SK-N-MC (cell line): Measurements from ENCODE around the gene CEBPZ.
A peak's percentile ranks its signal among the peaks of the same experiment; 100 is the strongest.

Experiments
- DNase-seq: peaks from one replicate; pipeline ENCODE4 v3.0.0-alpha.2; 2011; ENCODE audit warnings: low read depth, low spot score
- H3K27ac ChIP-seq: fragments of 200-600 bp; sonication (generic); 2 replicates; pipeline ENCODE4 v1.5.1; 2016; ENCODE audit warnings: mixed run types
- H3K36me3 ChIP-seq: fragments of 200-600 bp; sonication (generic); 2 replicates; pipeline ENCODE4 v1.6.1; 2017; ENCODE audit warnings: antibody characterized with exemption, low read length, mixed read lengths; ENCODE audit not compliant: insufficient read depth
- H3K4me3 ChIP-seq: fragments of 200-600 bp; sonication (generic); 2 replicates; pipeline ENCODE4 v1.5.1; 2016
- H3K9ac ChIP-seq: fragments of 200-600 bp; sonication (generic); 2 replicates; pipeline ENCODE4 v1.8.0; 2017; ENCODE audit warnings: mixed run types, mixed read lengths; ENCODE audit not compliant: insufficient read length
- H3K9me3 ChIP-seq: fragments of 200-600 bp; sonication (generic); 2 replicates; pipeline ENCODE4 v1.6.1; 2017; ENCODE audit warnings: low read depth, mild to moderate bottlenecking, antibody characterized with exemption, low read length, moderate library complexity, mixed read lengths
- EZH2 ChIP-seq: fragments of 200-600 bp; sonication (generic); IDR thresholded peaks from one replicate; pipeline ENCODE4 v1.6.1; 2017; ENCODE audit warnings: antibody characterized with exemption
- FOXP2 ChIP-seq: optimal IDR thresholded peaks from 2 replicates; pipeline ENCODE3; 2011; ENCODE audit warnings: mild to moderate bottlenecking, moderate library complexity; ENCODE audit not compliant: insufficient read depth; ENCODE audit errors: extremely low read length, control extremely low read depth
- POLR2AphosphoS5 ChIP-seq: IDR thresholded peaks from 2 replicates; pipeline ENCODE4 v1.6.1; 2012; ENCODE audit warnings: mild to moderate bottlenecking, low read depth, low read length, borderline replicate concordance

Gene CEBPZ

DNA sequence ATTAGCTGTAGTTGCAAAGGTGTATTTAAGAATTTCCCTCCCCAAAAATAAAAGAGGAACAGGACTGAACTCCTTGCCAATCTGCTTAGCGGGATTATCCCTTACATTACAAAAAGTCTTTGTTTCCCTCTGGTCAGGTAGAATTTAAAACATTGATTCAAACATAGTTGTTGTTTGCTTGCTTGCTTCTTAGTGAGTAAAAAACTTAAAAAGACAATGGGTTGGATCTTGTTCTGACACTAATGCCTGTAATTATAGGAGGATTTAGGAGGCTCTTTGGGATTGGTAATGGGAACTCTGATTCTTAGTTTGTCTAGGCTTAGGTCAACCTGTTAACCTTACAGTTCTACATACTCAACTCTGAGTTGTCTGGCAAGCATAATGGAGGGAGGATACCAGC, 38.8 kb downstream of the CEBPZ start:
- Histone ChIP-seq H3K4me3 (no peak overlapping the region), H3K9ac (no peak overlapping the region), H3K9me3 (no peaks in the 10 kb centered on the region), H3K27ac (no peak overlapping the region), H3K36me3 (no peaks in the 10 kb centered on the region)
- TF ChIP-seq POLR2AphosphoS5 (no peak), FOXP2 (no peak), EZH2 (no peak)
- DNase-seq: no peak

DNA sequence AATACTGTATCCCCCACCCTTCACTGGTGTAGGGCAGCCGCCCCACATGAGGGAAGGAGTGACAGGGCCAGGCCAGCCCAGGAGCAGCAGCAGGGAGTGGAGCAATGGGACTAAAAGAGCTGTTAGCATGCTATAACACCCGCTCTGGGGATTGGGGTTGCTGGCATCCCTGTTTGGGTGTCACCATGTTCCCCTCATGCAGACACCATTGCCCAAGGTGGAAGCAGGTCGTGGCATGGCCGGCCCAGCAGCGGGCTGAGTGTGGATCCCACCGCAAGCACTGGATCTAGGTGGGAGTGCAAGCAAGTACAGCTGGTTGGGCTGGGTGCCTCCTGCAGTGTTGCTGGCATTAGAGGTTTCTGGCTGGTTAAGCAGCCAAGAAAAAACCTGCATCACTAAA, 39.6 kb downstream of the CEBPZ start:
- Histone ChIP-seq H3K9ac (no peak overlapping the region), H3K4me3 (no peak overlapping the region), H3K27ac (no peak overlapping the region), H3K36me3 (no peaks in the 10 kb centered on the region), H3K9me3 (no peaks in the 10 kb centered on the region)
- DNase-seq: no peak
- no peak for TF ChIP-seq POLR2AphosphoS5
- TF ChIP-seq EZH2: no peak
- no peak for TF ChIP-seq FOXP2

DNA sequence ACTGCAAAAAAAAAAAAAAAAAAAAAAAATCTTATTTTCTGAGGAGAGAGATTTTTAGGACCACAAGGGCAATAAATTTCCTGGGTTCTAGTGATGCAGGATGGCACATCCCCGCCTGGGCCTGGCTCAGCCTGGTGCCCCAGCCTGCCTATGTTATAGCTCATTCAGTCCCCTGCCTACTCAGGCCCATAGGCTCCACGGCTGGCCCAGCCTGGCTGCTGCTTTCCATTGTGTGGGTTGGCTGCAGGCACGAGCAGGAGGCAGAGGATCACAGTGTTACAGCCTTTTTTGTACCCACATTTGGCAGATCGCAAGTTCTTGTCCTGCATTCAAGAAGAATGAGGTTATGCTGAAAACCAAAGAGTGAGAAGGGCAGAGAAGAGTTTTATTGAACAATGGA, 40.1 kb downstream of the CEBPZ start:
- no peaks in the 10 kb centered on the region for H3K9me3 ChIP-seq
- DNase-seq: no peak
- H3K4me3 ChIP-seq: no peak overlapping the region
- TF ChIP-seq FOXP2 (no peak), EZH2 (no peak), POLR2AphosphoS5 (no peak)
- H3K36me3 ChIP-seq: no peaks in the 10 kb centered on the region
- H3K27ac ChIP-seq: no peak overlapping the region
- no peak overlapping the region for H3K9ac ChIP-seq

DNA sequence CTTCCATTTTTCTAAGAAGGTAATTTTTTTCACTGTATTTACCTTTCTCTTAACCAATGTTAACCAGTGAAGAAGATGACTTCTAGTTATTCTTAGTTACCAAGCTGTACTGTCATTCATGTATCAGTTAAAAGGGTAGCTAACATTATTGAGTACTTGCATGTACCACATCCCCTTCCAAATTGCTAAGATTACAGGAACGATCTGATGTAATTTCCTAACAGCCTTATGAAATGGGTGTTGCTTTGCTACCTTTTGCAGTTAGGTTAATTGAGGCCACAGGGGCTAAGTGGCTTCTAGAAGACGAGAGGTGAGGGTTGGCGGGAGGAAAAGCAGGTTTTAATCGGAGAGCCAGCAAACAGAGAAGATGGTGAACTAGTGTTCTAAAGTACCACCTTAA, 41.1 kb downstream of the CEBPZ start:
- Histone ChIP-seq H3K9ac (no peak overlapping the region), H3K9me3 (no peaks in the 10 kb centered on the region), H3K36me3 (no peaks in the 10 kb centered on the region), H3K4me3 (no peak overlapping the region), H3K27ac (0 out of 2 replicates have a peak overlapping the region, but pooled peaks have one; percentile 43)
- DNase-seq: no peak
- TF ChIP-seq POLR2AphosphoS5 (no peak), FOXP2 (no peak), EZH2 (no peak)

DNA sequence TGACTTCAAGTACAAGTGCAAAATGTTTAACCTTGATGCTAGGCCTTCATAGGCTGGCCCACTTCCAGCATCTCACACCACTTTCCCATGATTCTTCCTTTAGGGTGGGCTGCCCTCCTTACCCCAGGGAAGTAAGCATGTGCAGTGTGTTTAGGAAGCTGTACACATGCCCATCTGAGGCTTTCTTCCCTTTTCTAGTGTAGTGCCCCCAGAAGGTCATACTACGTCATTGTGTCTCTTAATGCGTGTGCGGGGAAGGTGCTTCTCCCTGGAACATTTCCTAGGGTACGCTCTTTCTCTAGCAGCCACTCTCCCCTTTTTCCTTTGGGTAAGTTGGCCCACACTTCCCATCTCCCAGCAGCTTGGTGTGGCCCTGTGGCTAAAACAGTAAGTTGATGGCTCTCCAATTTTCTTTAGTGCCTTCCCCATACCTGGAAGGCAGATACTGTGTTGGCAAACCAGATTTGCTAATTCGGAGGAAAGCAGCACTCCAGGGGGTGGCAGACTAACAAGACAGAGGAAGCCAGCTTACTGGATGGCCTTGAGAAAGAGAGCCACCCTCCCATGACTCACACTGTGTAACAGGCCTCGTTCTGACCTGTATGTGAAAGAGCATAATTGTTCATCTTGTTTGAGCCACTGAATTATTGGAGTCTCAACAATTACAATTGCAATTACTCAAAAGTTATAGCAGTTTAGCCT, 41.8 kb downstream of the CEBPZ start:
- Histone ChIP-seq H3K4me3 (no peak overlapping the region), H3K9ac (no peak overlapping the region), H3K9me3 (no peaks in the 10 kb centered on the region), H3K36me3 (no peaks in the 10 kb centered on the region), H3K27ac (0 out of 2 replicates have a peak overlapping the region, but pooled peaks have one; percentile 43)
- DNase-seq: no peak
- TF ChIP-seq EZH2 (no peak), POLR2AphosphoS5 (no peak), FOXP2 (no peak)

DNA sequence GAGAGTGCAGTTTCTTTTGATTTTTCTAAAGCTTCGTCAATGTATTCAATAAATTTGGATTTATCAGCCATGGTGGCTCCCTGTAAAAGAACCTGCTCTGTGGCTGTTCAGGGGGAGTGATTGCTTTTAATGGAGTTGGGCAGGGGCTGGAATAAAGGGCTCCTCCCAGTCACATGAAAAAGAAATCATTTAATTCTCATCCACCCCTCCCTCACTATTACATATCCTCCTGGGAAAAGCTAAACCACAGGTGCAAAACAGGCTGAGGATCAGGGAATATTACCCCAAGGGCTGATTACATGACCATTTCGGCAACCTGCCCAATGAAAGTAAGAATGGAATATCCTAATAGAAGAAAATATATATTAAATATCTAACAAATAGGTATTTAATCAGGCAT, 42.8 kb downstream of the CEBPZ start, which contains the start of gene SULT6B1:
Gene SULT6B1 (minus strand): TSS at position 101 of the 400 bp plus-strand sequence. CDS start 30 bp downstream, at position 71.
- Histone ChIP-seq H3K4me3 (no peak within 1 kb of the TSS), H3K36me3 (no peaks in the 10 kb centered on the region), H3K27ac (no peak within 1 kb of the TSS), H3K9me3 (no peaks in the 10 kb centered on the region), H3K9ac (no peak within 1 kb of the TSS)
- TF ChIP-seq EZH2: no peak
- TF ChIP-seq FOXP2: no peak
- TF ChIP-seq POLR2AphosphoS5: no peak
- DNase-seq: no peak

DNA sequence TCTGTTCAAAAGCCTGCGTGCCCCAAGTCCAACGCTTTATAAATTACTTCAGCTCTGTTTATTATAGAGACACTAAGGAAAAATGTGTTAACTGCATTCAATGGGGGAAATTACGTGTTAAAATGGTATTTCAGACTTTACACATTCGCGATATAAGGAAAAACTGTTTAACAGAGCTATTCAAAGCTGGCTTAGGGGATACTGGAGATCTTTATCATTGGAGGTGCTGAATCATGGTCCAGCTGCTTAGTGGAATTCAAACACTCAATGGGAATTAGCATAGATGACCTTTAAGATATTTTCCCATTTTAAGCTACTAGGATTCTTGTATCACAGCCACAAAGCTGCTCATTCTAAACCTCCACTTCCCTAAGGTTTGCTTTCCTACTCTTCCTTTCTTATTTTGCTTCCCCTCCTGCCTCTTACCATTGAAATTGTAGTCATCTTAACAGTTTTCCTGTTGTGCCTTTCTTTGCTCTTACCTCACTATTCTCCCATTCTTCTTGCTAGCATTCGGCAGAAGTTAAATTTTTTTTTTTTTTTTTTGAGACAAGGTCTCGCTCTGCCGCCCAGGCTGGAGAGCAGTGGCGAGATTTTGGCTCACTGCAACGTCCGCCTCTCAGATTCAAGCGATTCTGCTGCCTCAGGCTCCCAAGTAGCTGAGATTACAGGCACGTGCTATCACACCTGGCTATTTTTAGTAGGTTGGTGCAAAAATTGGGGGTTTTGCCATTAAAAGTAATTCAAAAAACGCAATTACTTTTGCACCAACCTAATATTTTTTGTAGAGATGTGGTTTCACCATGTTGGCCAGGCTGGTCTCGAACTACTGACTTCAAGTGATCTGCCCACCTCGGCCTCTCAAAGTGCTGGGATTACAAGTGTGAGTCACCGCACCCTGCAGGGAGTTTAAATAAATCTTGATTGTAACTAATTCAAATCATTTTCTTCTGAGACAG, 49.4 kb downstream of the CEBPZ start:
- Histone ChIP-seq H3K9ac (no peak overlapping the region), H3K27ac (no peak overlapping the region), H3K9me3 (no peaks in the 10 kb centered on the region), H3K36me3 (no peaks in the 10 kb centered on the region), H3K4me3 (no peak overlapping the region)
- DNase-seq: no peak
- no peak for TF ChIP-seq FOXP2
- no peak for TF ChIP-seq POLR2AphosphoS5
- no peak for TF ChIP-seq EZH2

DNA sequence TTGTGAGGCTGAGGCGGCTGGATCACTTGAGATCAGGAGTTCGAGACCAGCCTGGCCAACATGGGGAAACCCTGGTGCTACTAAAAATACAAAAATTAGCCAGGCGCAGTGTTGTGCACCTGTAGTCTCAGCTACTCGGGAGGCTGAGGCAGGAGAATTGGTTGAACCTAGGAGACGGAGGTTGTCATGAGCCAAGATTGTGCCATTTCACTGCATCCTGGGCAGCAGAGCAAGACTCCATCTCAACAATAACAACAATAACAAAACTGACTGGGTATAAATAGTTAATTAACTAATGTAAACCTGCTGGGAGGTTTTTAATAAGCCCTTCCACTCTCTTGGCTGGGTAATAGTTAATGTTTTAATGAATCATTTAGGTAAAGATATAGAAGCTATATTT, 50.8 kb downstream of the CEBPZ start:
- TF ChIP-seq EZH2 (no peak), POLR2AphosphoS5 (no peak), FOXP2 (no peak)
- DNase-seq: no peak
- Histone ChIP-seq H3K4me3 (no peak overlapping the region), H3K9me3 (no peaks in the 10 kb centered on the region), H3K9ac (no peak overlapping the region), H3K27ac (no peak overlapping the region), H3K36me3 (no peaks in the 10 kb centered on the region)
